Lung microvascular endothelial cell (primary cell): ENCODE measurements around the gene CD58. TPM values are rescaled to one million over a fixed set of nuclear protein-coding genes. Genes with fewer than 3 reads are reported as not detected.
A peak's percentile ranks its signal among the peaks of the same experiment; 100 is the strongest.
"Not testable (repeated sequence)": the region's sequence is repeated elsewhere in the genome, so short reads cannot be mapped to it uniquely, and the experiment has no call there.

Source experiments
- DNase-seq, 2 donors: peaks; one replicate each; pipeline versions ENCODE4 v3.0.0 to v3.0.0-alpha.2; 2010; ENCODE audit warnings: low read depth in 2 of 2
- total RNA-seq: library from RNA; depleted of rRNA; stranded (reverse); fragments of >200 nt; gene quantifications from 2 replicates; pipeline ENCODE4 v1.2.1, GENCODE V29; 2014

CD58 gene
- total RNA-seq, 1 donor from 2014 or later = 20.4 TPM

DNA sequence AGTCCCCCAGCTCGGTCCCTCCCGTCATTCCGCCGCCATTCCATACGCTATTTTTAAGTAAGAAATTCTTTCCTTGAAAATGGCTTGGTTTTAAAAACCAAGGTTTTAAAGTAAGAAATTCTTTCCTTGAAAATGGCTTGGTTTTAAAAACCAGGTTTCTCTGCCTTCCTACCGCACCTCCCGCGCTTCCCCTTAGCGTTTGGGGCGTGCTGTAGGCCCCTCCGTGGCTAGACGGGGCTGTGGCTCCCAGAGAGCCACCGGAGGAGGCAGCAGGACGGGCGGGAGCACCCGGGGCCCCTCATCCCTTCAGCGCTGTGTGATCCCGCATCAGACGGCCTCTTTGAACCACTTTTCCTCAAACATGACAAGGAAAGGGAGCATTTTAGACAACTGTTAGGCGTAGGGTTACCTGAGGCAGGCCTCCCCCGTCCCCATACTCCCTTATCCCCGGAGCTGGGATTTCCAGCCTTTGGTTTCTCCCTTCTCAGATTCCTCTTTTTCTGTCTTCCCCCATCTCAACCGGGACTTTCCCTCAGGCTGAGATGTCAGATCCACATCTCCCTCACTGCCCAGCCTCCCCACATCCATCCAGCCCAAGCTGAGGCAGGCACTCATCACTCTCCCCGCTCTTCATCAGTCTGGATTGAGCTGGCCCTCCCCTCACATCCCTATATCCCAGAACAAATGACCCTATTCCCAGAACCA lies 541 bp upstream of the CD58 start:
- peak in 1 of 2 donors; percentile 7 for DNase-seq

DNA sequence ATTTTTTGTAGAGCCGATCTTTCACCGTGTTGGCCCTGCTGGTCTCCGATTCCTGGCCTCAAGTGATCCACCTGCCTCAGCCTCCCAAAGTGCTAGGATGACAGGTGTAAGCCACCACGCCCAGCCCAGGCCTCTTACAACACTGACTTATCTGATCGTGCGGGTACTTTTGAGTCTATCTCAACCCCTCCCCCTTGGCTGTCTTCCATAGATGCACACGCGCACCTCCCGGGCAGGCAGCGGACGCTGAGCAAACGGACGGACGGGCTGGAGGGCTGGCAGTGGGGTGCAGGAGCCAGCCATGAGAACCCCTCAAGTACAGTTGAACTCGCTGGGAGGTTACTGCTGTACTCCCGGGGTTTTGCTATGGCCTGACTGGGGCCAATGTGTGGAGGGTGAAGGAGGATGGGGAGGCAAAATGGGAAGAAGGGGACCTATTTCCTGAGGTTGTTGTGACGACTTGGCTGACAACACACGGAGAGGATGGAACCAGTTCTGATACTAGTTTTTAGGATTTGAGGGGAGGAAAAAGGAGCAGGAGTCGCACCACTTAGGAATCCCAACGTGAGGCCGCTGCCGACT lies 959 bp downstream of the CD58 start:
- DNase-seq = peak; percentile 44 to 61

DNA sequence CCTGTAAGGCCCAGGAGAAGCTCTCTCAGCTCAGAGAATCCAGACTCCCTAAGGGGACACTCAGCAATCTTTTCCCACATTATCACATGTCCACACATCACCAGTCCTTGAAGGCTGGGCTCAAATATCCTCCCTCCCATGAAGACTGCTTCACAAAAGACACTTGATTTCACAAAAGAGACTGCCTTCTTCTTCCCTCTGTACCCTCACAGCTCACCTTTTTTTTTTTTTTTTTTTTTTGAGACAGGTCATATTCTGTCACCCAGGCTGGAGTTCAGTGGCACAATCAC lies 1.5 kb downstream of the CD58 start:
- no peak for DNase-seq

GRCh38 chr1:116568662-116569380 lies 2.0 kb downstream of the CD58 start:
- DNase-seq = no peak

DNA sequence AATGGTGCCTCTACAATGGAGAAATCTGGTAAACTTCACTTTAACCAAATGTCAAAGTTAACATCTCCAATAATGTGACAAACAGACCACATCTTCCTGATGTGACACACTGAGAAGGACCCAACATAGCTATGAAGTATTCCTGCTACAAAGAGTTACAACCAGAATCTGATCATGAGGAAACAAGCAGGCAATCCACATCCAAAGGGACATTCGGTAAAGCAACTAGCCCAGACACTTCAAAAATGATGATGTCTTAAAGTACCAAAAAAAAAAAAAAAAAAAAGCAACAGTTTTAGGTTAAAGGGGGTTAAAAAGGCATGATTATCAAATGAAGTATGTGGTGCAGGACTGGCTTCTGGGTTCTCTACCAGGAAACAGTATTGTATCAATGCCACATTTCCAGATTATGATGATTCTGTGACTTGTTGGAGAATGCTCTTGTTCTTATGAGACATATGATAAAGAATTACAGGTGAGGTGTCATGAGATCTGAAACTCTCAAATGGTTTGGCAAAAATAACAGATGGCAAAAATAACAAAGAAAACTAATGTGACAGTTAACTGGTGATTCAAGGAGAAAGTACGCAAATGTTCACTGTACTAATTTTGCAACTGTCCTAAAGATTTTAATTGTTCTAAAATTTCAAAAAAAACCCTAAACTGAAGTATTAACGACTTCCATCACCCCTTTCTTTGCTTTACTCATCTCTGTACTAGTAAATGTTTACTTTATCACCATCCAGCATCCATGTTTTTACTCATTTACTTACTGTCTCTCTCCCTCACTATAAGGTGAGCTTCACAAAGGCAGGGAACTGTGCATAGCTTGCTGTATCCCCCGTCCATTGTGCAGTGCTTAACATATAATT lies 2.8 kb downstream of the CD58 start:
- no peak for DNase-seq

- no peak for DNase-seq
Observed at GRCh38 chr1:116565222-116565621, 5.6 kb downstream of the CD58 start.

DNA sequence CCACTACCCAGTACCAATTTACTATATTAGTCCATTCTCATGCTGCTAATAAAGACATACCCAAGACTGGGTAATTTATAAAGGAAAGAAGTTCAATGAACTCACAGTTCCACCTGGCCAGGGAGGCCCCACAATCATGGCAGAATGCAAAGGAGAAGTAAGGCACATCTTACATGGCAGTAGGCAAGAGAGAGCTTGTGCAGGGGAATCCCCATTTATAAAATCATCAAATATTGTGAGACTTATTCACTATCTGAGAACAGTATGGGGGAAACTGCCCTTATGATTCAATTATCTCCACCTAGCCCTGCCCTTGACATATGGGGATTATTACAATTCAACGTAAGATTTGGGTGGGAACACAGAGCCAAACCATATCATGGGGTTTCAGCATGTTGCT lies 6.4 kb downstream of the CD58 start:
- DNase-seq = no peak

DNA sequence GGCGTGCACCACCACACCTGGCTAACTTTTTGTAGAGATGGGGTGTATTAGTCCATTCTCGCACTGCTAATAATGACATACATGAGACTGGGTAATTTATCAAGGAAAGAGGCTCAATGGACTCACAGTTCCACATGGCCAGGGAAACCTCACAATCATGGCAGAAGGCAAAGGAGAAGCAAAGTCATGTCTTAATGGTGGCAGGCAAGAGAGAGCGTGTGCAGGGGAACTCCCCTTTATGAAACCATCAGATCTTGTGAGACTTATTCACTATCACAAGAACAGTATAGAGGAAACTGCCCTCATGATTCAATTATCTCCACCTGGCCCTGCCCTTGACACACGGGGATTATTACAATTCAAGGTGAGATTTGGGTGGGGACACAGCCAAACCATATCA lies 8.4 kb downstream of the CD58 start:
- DNase-seq = not testable (repeated sequence)

DNA sequence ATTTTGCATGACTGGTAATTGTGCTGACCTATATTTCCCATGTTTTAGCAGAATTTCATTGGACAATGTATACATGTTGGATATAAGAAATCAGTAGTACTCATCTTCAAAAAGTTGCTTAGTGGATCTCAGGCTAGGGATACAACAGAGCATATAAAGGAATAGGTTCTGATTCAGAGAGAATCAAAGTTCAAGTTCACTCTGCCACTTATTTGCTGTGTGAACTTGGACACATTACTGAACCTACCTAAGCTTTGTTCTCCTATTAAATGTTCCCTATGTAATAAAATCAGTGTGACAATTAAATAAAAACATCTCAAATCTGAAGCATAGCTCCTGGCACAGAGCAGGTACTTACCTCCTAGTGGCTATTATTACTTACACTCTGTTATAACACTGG lies 9.3 kb downstream of the CD58 start:
- DNase-seq = no peak

- no peak for DNase-seq
Observed at GRCh38 chr1:116560704-116561490, 9.9 kb downstream of the CD58 start.

DNA sequence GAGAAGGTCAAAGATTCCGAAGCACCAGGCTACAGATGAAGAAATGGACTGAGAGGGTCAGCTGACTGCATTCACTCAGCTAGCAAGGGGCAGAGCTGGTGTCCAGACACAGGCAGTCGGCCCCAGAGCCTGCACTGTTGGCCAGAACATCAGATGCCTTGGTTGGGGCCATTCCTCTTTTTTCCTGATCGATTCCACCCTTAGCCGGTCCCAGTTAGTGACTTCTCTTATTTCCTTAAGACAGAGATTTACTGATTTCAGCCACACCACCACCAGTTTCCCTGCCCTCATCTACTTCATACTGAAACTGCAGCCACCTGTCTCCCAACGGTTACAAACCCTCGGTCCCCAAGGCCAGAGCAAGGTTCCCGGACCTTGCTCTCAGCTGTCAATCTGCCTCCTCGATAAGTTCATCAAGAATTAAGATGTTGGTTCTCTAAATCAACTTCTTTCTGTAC lies 11.5 kb downstream of the CD58 start:
- no peak for DNase-seq

DNA sequence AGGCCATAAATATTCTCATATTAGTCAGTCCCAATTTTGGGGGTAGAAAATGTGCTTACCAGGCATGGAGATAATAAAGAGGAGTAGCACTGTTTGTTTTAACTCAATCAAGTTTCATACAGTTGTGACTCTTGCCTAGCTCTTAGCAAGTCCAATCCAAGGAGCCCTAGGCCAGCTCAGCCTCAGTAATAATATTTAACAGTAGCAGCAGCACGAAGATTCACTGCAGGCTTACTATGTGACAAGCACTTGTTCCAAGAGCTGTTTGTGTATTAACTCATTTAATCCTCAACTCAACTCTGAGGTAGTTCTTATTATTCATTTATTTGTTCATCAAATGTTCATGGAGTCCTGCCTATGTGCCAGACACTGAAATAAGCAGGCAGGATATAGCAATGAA lies 12.3 kb downstream of the CD58 start:
- DNase-seq = no peak

GRCh38 chr1:116558140-116558549 lies 12.7 kb downstream of the CD58 start:
- no peak for DNase-seq

GRCh38 chr1:116557323-116557878 lies 13.4 kb downstream of the CD58 start:
- DNase-seq = no peak

GRCh38 chr1:116556289-116557006 lies 14.4 kb downstream of the CD58 start:
- peak; percentile 9 to 92 for DNase-seq

GRCh38 chr1:116554924-116555323 lies 15.9 kb downstream of the CD58 start:
- DNase-seq = no peak

- peak in 1 of 2 donors; percentile 31 for DNase-seq
Observed at GRCh38 chr1:116553386-116554115, 17.3 kb downstream of the CD58 start.

GRCh38 chr1:116546354-116546977 lies 24.4 kb downstream of the CD58 start:
- DNase-seq = no peak

DNA sequence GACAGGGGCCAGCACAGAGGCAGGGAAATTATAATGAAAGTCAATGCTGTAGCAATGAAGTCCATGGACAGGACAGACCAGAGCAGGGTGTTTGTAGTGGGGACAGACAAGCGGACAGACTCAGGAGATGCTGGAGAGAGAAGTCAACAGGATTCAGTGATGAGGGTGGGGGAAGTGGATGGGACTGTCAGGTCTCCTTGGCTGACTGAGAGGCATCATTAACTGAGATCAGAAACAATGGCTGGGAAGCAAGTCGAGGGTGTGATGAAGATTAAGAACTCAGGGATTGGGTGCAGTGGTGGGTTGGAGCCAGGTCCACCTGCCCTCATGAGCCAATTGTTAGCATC lies 25.5 kb downstream of the CD58 start:
- DNase-seq = no peak
